ENCODE measurements around the gene LAMTOR4.

DNA sequence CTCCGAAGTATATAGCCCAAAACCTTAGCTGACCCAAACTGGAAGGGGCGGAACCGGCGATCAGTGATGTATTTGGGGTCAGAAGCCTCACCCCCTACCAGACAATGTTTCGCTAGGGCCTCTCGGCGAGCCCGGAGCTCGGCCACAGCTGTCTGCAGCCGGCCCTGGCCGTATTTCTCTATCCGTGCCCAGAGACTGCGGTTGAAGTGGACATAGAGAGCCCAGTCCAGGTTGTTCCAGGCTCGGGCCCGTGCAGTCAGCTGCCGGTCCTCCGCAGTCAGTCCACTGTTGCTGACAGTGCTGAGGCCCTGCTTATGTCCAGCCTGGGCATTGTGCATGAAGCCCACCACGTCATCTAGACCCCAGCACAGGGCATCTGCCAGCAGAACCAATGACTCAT is 11.3 kb downstream of the LAMTOR4 start:
- no peak for TF ChIP-seq ZNF274 (IDR thresholded peaks at IDR 0.05; ENCODE audit: low read depth, low read length)
- TF ChIP-seq SUZ12 (IDR thresholded peaks at IDR 0.05; ENCODE audit: extremely low read depth, insufficient read depth, insufficient read length) = no peak
- TF ChIP-seq YY1 (IDR thresholded peaks at IDR 0.05; ENCODE audit: insufficient read depth, insufficient read length) = no peak
